NCI-H187 (cell line): ENCODE data around the gene TREX2.

ENCODE experiments used
- DNase-seq, 2 experiments: peaks; one replicate each; lab custom pipeline; 2025; lab: John Stamatoyannopoulos, UW

TREX2 gene

GRCh38 chrX:153455571-153455970, 9.7 kb upstream of the TREX2 start:
- DNase-seq: no peak

GRCh38 chrX:153454901-153455550, 9.2 kb upstream of the TREX2 start:
- DNase-seq: no peak

- no peak for DNase-seq
These were observed 5.1 kb upstream of the TREX2 start for GRCh38 chrX:153450949-153451277.

- DNase-seq: no peak
These were observed 4.5 kb upstream of the TREX2 start for GRCh38 chrX:153450114-153450948.

- no peak for DNase-seq
These were observed 3.7 kb upstream of the TREX2 start for GRCh38 chrX:153449368-153450113.

GRCh38 chrX:153448556-153449367, 2.9 kb upstream of the TREX2 start:
- DNase-seq: no peak

- no peak for DNase-seq
These were observed 1.7 kb upstream of the TREX2 start for GRCh38 chrX:153447581-153447960.

GRCh38 chrX:153446950-153447580, 1.2 kb upstream of the TREX2 start:
- DNase-seq: no peak

GRCh38 chrX:153446636-153446936, 730 bp upstream of the TREX2 start:
- no peak for DNase-seq

- DNase-seq: no peak
These were observed 575 bp downstream of the TREX2 start for GRCh38 chrX:153445106-153445855.

GRCh38 chrX:153444333-153445011, 1.4 kb downstream of the TREX2 start:
- DNase-seq: no peak

- no peak for DNase-seq
These were observed 2.2 kb downstream of the TREX2 start for GRCh38 chrX:153443476-153444332.

GRCh38 chrX:153442463-153442862, 3.4 kb downstream of the TREX2 start:
- no peak for DNase-seq

GRCh38 chrX:153441981-153442380, 3.9 kb downstream of the TREX2 start:
- DNase-seq: no peak

- no peak for DNase-seq
These were observed 4.6 kb downstream of the TREX2 start for GRCh38 chrX:153441296-153441695.

GRCh38 chrX:153440556-153441135, 5.2 kb downstream of the TREX2 start:
- DNase-seq: no peak

- no peak for DNase-seq
These were observed 5.9 kb downstream of the TREX2 start for GRCh38 chrX:153439977-153440376.

GRCh38 chrX:153438532-153438931, 7.3 kb downstream of the TREX2 start:
- DNase-seq: no peak

GRCh38 chrX:153435845-153436244, 10.0 kb downstream of the TREX2 start:
- DNase-seq: no peak
